IMR-90 (cell line): ENCODE data around the gene CMKLR1. TPM values are rescaled to one million over a fixed set of nuclear protein-coding genes. Genes with fewer than 3 reads are reported as not detected.

Source experiments
- ATAC-seq: fragments of 200-7000 bp; cut with Tn5 transposase; 2 replicates; pipeline ENCODE4 v1.9.1; 2020; ENCODE audit warnings: low read depth, mild to moderate bottlenecking, moderate library complexity
- BruUV-seq: library from RNA; stranded (reverse); fragments of 400-500 nt; replicated peaks from 2 replicates; lab custom pipeline; 2021; lab: Mats Ljungman, UMichigan
- CTCF ChIA-PET: fragments of 300-600 bp; formaldehyde crosslinking; extraction: SDS; loops from one replicate; lab custom pipeline; 2021; ENCODE audit warnings: antibody characterized with exemption; lab: Yijun Ruan, JAX
- POLR2A ChIA-PET: fragments of 300-600 bp; sonication (Branson Sonifier 250); formaldehyde crosslinking; loops from one replicate; lab custom pipeline; 2022; ENCODE audit warnings: antibody characterized with exemption; ENCODE audit not compliant: unreplicated experiment; lab: Charles Lee
- DNase-seq: peaks from one replicate; pipeline ENCODE4 v3.0.0; 2013
- H2AFZ ChIP-seq: replicated peaks from 2 replicates; pipeline ENCODE3; 2013; ENCODE audit warnings: low read length, mild to moderate bottlenecking; ENCODE audit not compliant: poor library complexity
- H2AK5ac ChIP-seq: 2 replicates; pipeline ENCODE4 v1.6.1; 2013; ENCODE audit warnings: low read depth, low read length, inconsistent platforms
- H2AK9ac ChIP-seq: replicated peaks from 2 replicates; pipeline ENCODE3; 2013; ENCODE audit warnings: mild to moderate bottlenecking, low read depth, low read length, moderate library complexity; ENCODE audit not compliant: poor library complexity
- H2BK120ac ChIP-seq: 2 replicates; pipeline ENCODE4 v1.6.1; 2013; ENCODE audit warnings: low read depth, low read length, inconsistent platforms
- H2BK15ac ChIP-seq: 3 replicates; pipeline ENCODE4 v1.6.1; 2013; ENCODE audit warnings: low read depth, low read length, inconsistent platforms
- H2BK20ac ChIP-seq: 2 replicates; pipeline ENCODE4 v1.6.1; 2013; ENCODE audit warnings: low read depth, mild to moderate bottlenecking, inconsistent platforms, low read length, moderate library complexity
- H2BK5ac ChIP-seq: 2 replicates; pipeline ENCODE4 v1.6.1; 2013; ENCODE audit warnings: mild to moderate bottlenecking, low read depth, low read length, inconsistent platforms; ENCODE audit not compliant: poor library complexity, severe bottlenecking
- H3K14ac ChIP-seq: replicated peaks from 2 replicates; pipeline ENCODE4 v1.6.1; 2013; ENCODE audit warnings: low read depth, low read length, inconsistent platforms
- H3K18ac ChIP-seq: 2 replicates; pipeline ENCODE4 v1.6.1; 2013; ENCODE audit warnings: low read depth, low read length, control low read depth
- H3K23ac ChIP-seq: 2 replicates; pipeline ENCODE4 v1.6.1; 2013; ENCODE audit warnings: low read depth, low read length, inconsistent platforms
- H3K27ac ChIP-seq: 2 replicates; pipeline ENCODE4 v1.5.1; 2013; ENCODE audit warnings: mild to moderate bottlenecking, control low read depth, low read length; ENCODE audit not compliant: insufficient read depth
- H3K27me3 ChIP-seq: 2 replicates; pipeline ENCODE4 v1.6.1; 2013; ENCODE audit warnings: low read length; ENCODE audit not compliant: control insufficient read depth, insufficient read depth
- H3K36me3 ChIP-seq: 2 replicates; pipeline ENCODE4 v1.6.1; 2013; ENCODE audit warnings: low read length, mixed read lengths; ENCODE audit not compliant: control insufficient read depth, insufficient read depth
- H3K4ac ChIP-seq: 2 replicates; pipeline ENCODE4 v1.6.1; 2013; ENCODE audit warnings: low read depth, low read length, inconsistent platforms
- H3K4me1 ChIP-seq: 2 replicates; pipeline ENCODE4 v1.6.1; 2013; ENCODE audit warnings: low read length, mixed read lengths; ENCODE audit not compliant: control insufficient read depth, insufficient read depth
- H3K4me2 ChIP-seq: 2 replicates; pipeline ENCODE4 v1.6.1; 2013; ENCODE audit warnings: low read depth, mild to moderate bottlenecking, control low read depth, low read length, moderate library complexity
- H3K4me3 ChIP-seq: 2 replicates; pipeline ENCODE4 v1.5.1; 2013; ENCODE audit warnings: low read depth, mild to moderate bottlenecking, control low read depth, low read length, moderate library complexity; ENCODE audit not compliant: insufficient read depth
- H3K56ac ChIP-seq: 2 replicates; pipeline ENCODE4 v1.6.1; 2013; ENCODE audit warnings: low read length, inconsistent platforms; ENCODE audit not compliant: insufficient read depth; ENCODE audit errors: extremely low read depth
- H3K79me1 ChIP-seq, 2 experiments: 2 replicates each; pipeline ENCODE4 v1.6.1; 2013; ENCODE audit warnings: low read length in 2 of 2, inconsistent platforms in 1 of 2, low read depth in 1 of 2
- H3K9ac ChIP-seq: 2 replicates; pipeline ENCODE4 v1.6.1; 2013; ENCODE audit warnings: low read depth, low read length, control low read depth
- H3K9me1 ChIP-seq: 2 replicates; pipeline ENCODE4 v1.6.1; 2013; ENCODE audit warnings: low read length, inconsistent platforms; ENCODE audit not compliant: insufficient read depth
- H3K9me3 ChIP-seq: 2 replicates; pipeline ENCODE4 v1.6.1; 2013; ENCODE audit warnings: low read length; ENCODE audit not compliant: control insufficient read depth, insufficient read depth
- H4K20me1 ChIP-seq: 2 replicates; pipeline ENCODE4 v1.6.1; 2013; ENCODE audit warnings: low read length, inconsistent platforms; ENCODE audit not compliant: insufficient read depth
- H4K5ac ChIP-seq: 2 replicates; pipeline ENCODE4 v1.6.1; 2013; ENCODE audit warnings: mild to moderate bottlenecking, low read depth, low read length, control low read depth
- H4K8ac ChIP-seq, 2 experiments: 2 replicates each; pipeline ENCODE4 v1.6.1; 2013; ENCODE audit warnings: low read depth in 2 of 2, low read length in 2 of 2, control low read depth in 1 of 2, inconsistent platforms in 1 of 2
- H4K91ac ChIP-seq: 2 replicates; pipeline ENCODE4 v1.6.1; 2013; ENCODE audit warnings: low read depth, low read length, inconsistent platforms; ENCODE audit not compliant: insufficient read depth
- BHLHE40 ChIP-seq: fragments of 150-350 bp; IDR thresholded peaks from 2 replicates; pipeline ENCODE4 v1.6.1; 2016; ENCODE audit warnings: mild to moderate bottlenecking, low read depth, low read length
- CEBPB ChIP-seq: IDR thresholded peaks from 2 replicates; pipeline ENCODE4 v1.6.1; 2012; ENCODE audit warnings: low read depth, low read length, improper control_type of control experiment
- CHD1 ChIP-seq: IDR thresholded peaks from 2 replicates; pipeline ENCODE4 v1.6.1; 2012; ENCODE audit warnings: low read depth, low read length, improper control_type of control experiment
- ELK1 ChIP-seq: fragments of 150-350 bp; IDR thresholded peaks from 2 replicates; pipeline ENCODE4 v1.6.1; 2016; ENCODE audit warnings: low read depth, mild to moderate bottlenecking, low read length, moderate library complexity, borderline replicate concordance
- FOS ChIP-seq: fragments of 150-350 bp; IDR thresholded peaks from 2 replicates; pipeline ENCODE4 v1.6.1; 2016; ENCODE audit warnings: low read depth, low read length
- MAFK ChIP-seq: IDR thresholded peaks from 2 replicates; pipeline ENCODE4 v1.6.1; 2012; ENCODE audit warnings: low read depth, low read length, improper control_type of control experiment
- MAZ ChIP-seq: IDR thresholded peaks from 2 replicates; pipeline ENCODE4 v1.6.1; 2012; ENCODE audit warnings: low read depth, mild to moderate bottlenecking, low read length, improper control_type of control experiment, moderate library complexity, borderline replicate concordance
- MXI1 ChIP-seq: IDR thresholded peaks from 2 replicates; pipeline ENCODE4 v1.6.1; 2012; ENCODE audit warnings: low read depth, mild to moderate bottlenecking, low read length, moderate library complexity, borderline replicate concordance
- NFE2L2 ChIP-seq: fragments of 150-350 bp; IDR thresholded peaks from 2 replicates; pipeline ENCODE4 v1.6.1; 2016; ENCODE audit warnings: low read depth, mild to moderate bottlenecking, low read length
- POLR2A ChIP-seq: IDR thresholded peaks from 2 replicates; pipeline ENCODE4 v1.6.1; 2012; ENCODE audit warnings: mild to moderate bottlenecking, low read depth, low read length
- RAD21 ChIP-seq: IDR thresholded peaks from 2 replicates; pipeline ENCODE4 v1.6.1; 2012; ENCODE audit warnings: low read length, improper control_type of control experiment
- RCOR1 ChIP-seq: IDR thresholded peaks from 2 replicates; pipeline ENCODE4 v1.6.1; 2012; ENCODE audit warnings: mild to moderate bottlenecking, low read length, improper control_type of control experiment; ENCODE audit not compliant: insufficient replicate concordance
- RFX5 ChIP-seq: IDR thresholded peaks from 2 replicates; pipeline ENCODE4 v1.8.0; 2012; ENCODE audit warnings: low read depth, mild to moderate bottlenecking, low read length, moderate library complexity
- SMC3 ChIP-seq: fragments of 150-350 bp; IDR thresholded peaks from 2 replicates; pipeline ENCODE4 v1.6.1; 2016; ENCODE audit warnings: low read depth, mild to moderate bottlenecking, antibody characterized with exemption, low read length, moderate library complexity
- USF2 ChIP-seq: fragments of 150-350 bp; IDR thresholded peaks from 2 replicates; pipeline ENCODE4 v1.6.1; 2017; ENCODE audit warnings: mild to moderate bottlenecking, antibody characterized with exemption, low read length, low read depth
- WGBS, 2 experiments: methylation state at CpG; one replicate each; pipeline versions ENCODE4 v1.1.5 to v1.1.7; 2013; ENCODE audit warnings: missing lambda C conversion rate in 2 of 2; ENCODE audit not compliant: insufficient read length in 1 of 2; ENCODE audit errors: extremely low coverage in 2 of 2; 5-methylcytosine and 5-hydroxymethylcytosine counted together
- dilution Hi-C: fragments of 300-500 bp; cut with HindIII; formaldehyde crosslinking; loops from one replicate; pipeline ENCODE4 v1.14.3; 2018; ENCODE audit warnings: low sequenced_read_pairs; ENCODE audit not compliant: unreplicated experiment
- in situ Hi-C: fragments of 300-500 bp; cut with MboI; formaldehyde crosslinking; loops from 3 replicates; pipeline ENCODE4 v1.14.3; 2019; ENCODE audit warnings: low sequenced_read_pairs, inconsistent platforms, mixed read lengths
- intact Hi-C: fragments of 100-400 bp; cut with micrococcal nuclease; formaldehyde crosslinking; loops from 2 replicates; pipeline ENCODE4 v1.10.0; 2022
- polyA plus RNA-seq, 3 experiments: library from polyadenylated mRNA; depleted of rRNA; stranded (reverse); fragments of >200 nt; gene quantifications; 2 replicates each; pipeline ENCODE4 v1.2.3, GENCODE V29; 2012; ENCODE audit warnings: low replicate concordance in 1 of 3
- total RNA-seq: library from RNA; depleted of rRNA; stranded (reverse); fragments of >200 nt; gene quantifications from 2 replicates; pipeline ENCODE4 v1.2.3, GENCODE V29; 2012
- TF ChIP-seq, protein P1 (sequence below): conservative IDR thresholded peaks from 2 replicates; pipeline ENCODE4 v1.5.1; 2012; ENCODE audit warnings: mild to moderate bottlenecking, low read depth, low read length, improper control_type of control experiment

The CMKLR1 gene
- total and polyA plus RNA-seq, 2 of the 4 experiments (the other 2 are of a cell fraction) = not detected

DNA sequence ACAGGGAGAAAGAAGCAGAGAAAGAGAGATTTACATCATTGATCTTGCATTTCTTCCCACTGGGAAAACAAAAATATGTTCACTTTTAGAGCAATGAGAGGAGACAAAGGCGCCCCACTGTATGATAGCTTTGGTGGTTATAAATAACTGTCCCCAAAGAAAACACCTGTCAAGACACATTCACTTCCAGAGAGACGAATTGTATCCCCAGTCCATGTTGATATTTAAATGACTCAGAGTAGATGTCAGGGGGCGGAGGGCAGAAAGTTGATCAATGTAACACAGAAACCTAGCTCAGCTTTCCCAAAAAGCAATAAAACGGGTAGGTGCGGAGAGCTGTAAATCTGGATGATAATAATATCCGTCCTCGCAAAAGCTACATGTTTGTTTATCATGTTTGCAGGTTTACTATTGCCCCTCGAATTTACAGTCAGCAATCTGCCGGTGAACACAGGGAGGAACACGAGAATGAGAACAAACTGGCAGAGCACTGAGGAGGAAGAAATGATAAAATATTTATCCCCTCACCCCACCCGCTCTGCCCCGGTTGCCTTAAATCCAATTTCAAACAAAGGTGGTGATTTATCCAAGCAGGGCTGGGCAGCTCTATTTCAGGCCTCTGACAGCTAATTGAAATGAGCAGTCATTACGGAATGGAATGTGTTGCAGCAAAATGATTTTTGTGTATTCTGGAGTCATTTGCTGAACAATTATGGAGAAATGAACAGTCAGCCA, 84.4 kb downstream of the CMKLR1 start:
- Histone ChIP-seq H3K9me3 (no peaks in the 10 kb centered on the region; the same call in 1 of the 2 replicates), H3K9me1 (no peaks in the 10 kb centered on the region), H4K5ac (no peak overlapping the region), H3K27ac (no peak overlapping the region), H3K14ac (no peak overlapping the region), H2BK15ac (no peak overlapping the region), H3K36me3 (no peaks in the 10 kb centered on the region), H2BK5ac (no peak overlapping the region), H3K9ac (no peak overlapping the region), H2BK120ac (no peak overlapping the region), H3K4me1 (no peaks in the 10 kb centered on the region), H3K18ac (no peak overlapping the region), H2AFZ (no peak overlapping the region), H2AK9ac (no peak overlapping the region), H3K23ac (no peak overlapping the region), H3K79me1 (no peaks in the 10 kb centered on the region), H4K8ac (no peak overlapping the region), H4K91ac (no peak overlapping the region), H4K20me1 (no peaks in the 10 kb centered on the region), H2AK5ac (no peak overlapping the region), H3K27me3 (no peaks in the 10 kb centered on the region), H3K4me2 (no peak overlapping the region), H3K4me3 (no peak overlapping the region), H3K4ac (no peak overlapping the region), H2BK20ac (no peak overlapping the region), H3K56ac (no peak overlapping the region)
- intact Hi-C loops = no loop called here
- ChIA-PET POLR2A (no interaction called here), CTCF (interaction anchor here (0.5 kb wide), 1 partner anchor 164 kb away, joined by 3 read pairs; no protein-coding TSS in a partner anchor)
- 33% methylated on average over 1 of the region's 13 CpGs; no CpG with 5 or more reads in 1 of the 2 experiments for WGBS, 2 experiments
- no peak for ATAC-seq
- TF ChIP-seq MAZ (no peak), SMC3 (no peak), RAD21 (no peak), FOS (no peak), POLR2A (no peak), CHD1 (no peak), RFX5 (no peak), NFE2L2 (no peak), MAFK (no peak), RCOR1 (no peak), CEBPB (no peak), BHLHE40 (no peak), MXI1 (no peak), ELK1 (no peak), USF2 (no peak)
- TF ChIP-seq, protein P1, sequence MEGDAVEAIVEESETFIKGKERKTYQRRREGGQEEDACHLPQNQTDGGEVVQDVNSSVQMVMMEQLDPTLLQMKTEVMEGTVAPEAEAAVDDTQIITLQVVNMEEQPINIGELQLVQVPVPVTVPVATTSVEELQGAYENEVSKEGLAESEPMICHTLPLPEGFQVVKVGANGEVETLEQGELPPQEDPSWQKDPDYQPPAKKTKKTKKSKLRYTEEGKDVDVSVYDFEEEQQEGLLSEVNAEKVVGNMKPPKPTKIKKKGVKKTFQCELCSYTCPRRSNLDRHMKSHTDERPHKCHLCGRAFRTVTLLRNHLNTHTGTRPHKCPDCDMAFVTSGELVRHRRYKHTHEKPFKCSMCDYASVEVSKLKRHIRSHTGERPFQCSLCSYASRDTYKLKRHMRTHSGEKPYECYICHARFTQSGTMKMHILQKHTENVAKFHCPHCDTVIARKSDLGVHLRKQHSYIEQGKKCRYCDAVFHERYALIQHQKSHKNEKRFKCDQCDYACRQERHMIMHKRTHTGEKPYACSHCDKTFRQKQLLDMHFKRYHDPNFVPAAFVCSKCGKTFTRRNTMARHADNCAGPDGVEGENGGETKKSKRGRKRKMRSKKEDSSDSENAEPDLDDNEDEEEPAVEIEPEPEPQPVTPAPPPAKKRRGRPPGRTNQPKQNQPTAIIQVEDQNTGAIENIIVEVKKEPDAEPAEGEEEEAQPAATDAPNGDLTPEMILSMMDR = no peak
- dilution Hi-C loops = no loop called here
- in situ Hi-C loops = no loop called here
- no peak for DNase-seq
- BruUV-seq = no TSS peak
